ENCODE results near the gene NR6A1.

GRCh38 chr9:124555043-124555442 is 216.1 kb downstream of the NR6A1 start:
- TF ChIP-seq CTCF (IDR thresholded peaks at IDR 0.05) (no peak), EP300 (IDR thresholded peaks at IDR 0.05) (no peak), ESRRA (IDR thresholded peaks at IDR 0.05; ENCODE audit: borderline replicate concordance, low read length) (no peak), POLR2A (IDR thresholded peaks at IDR 0.05; ENCODE audit: low read length) (no peak), MAX (IDR thresholded peaks at IDR 0.05) (no peak), CEBPB (IDR thresholded peaks at IDR 0.05) (no peak), ZC3H11A (IDR thresholded peaks at IDR 0.05) (no peak), ELK1 (IDR thresholded peaks at IDR 0.05; ENCODE audit: low read depth, low read length) (no peak), BCL3 (IDR thresholded peaks at IDR 0.05) (no peak), RFX5 (IDR thresholded peaks at IDR 0.05) (no peak), RAD21 (conservative IDR thresholded peaks at IDR 0.05 in 1 of 2, IDR thresholded peaks at IDR 0.05 in 1 of 2) (no peak), PHF8 (IDR thresholded peaks at IDR 0.05; ENCODE audit: borderline replicate concordance, low read depth) (no peak), BHLHE40 (IDR thresholded peaks at IDR 0.05; ENCODE audit: low read depth, low read length) (no peak)
- TF ChIP-seq, protein P1, sequence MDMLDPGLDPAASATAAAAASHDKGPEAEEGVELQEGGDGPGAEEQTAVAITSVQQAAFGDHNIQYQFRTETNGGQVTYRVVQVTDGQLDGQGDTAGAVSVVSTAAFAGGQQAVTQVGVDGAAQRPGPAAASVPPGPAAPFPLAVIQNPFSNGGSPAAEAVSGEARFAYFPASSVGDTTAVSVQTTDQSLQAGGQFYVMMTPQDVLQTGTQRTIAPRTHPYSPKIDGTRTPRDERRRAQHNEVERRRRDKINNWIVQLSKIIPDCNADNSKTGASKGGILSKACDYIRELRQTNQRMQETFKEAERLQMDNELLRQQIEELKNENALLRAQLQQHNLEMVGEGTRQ (IDR thresholded peaks at IDR 0.05): no peak

Data from A549 (cell line).